Parathyroid adenoma (tissue), 2 donors: ENCODE results near the gene RPL10.

Source experiments
- H2AFZ ChIP-seq: fragments of 300-600 bp; sonication (generic); one replicate; pipeline ENCODE4 v1.7.0; 2017; ENCODE audit warnings: antibody characterized with exemption, mild to moderate bottlenecking
- H3K27ac ChIP-seq: fragments of 300-600 bp; sonication (generic); one replicate; pipeline ENCODE4 v1.7.0; 2017
- H3K27me3 ChIP-seq: fragments of 300-600 bp; sonication (generic); one replicate; pipeline ENCODE4 v1.7.0; 2017; ENCODE audit warnings: low read length; ENCODE audit not compliant: control insufficient read depth, insufficient read depth
- H3K36me3 ChIP-seq: fragments of 300-600 bp; sonication (generic); one replicate; pipeline ENCODE4 v1.7.0; 2017; ENCODE audit warnings: low read length; ENCODE audit not compliant: control insufficient read depth, insufficient read depth
- H3K4me1 ChIP-seq: fragments of 300-600 bp; sonication (generic); one replicate; pipeline ENCODE4 v1.7.0; 2017; ENCODE audit warnings: control low read depth
- H3K4me2 ChIP-seq: fragments of 300-600 bp; sonication (generic); one replicate; pipeline ENCODE4 v1.7.0; 2017; ENCODE audit warnings: low read length
- H3K4me3 ChIP-seq: fragments of 300-600 bp; sonication (generic); one replicate; pipeline ENCODE4 v1.7.0; 2017; ENCODE audit warnings: low read depth, low read length
- H3K79me2 ChIP-seq: fragments of 300-600 bp; sonication (generic); one replicate; pipeline ENCODE4 v1.7.0; 2017; ENCODE audit warnings: control low read depth
- H3K9ac ChIP-seq: fragments of 300-600 bp; sonication (generic); one replicate; pipeline ENCODE4 v1.7.0; 2017; ENCODE audit warnings: mild to moderate bottlenecking
- H3K9me3 ChIP-seq: fragments of 300-600 bp; sonication (generic); one replicate; pipeline ENCODE4 v1.7.0; 2017; ENCODE audit warnings: low read length; ENCODE audit not compliant: control insufficient read depth
- TF ChIP-seq, protein P1 (sequence below): fragments of 300-600 bp; sonication (generic); IDR thresholded peaks from one replicate; pipeline ENCODE4 v1.7.0; 2017; ENCODE audit warnings: antibody characterized with exemption, mild to moderate bottlenecking
- donor health status: primary hyperparathyroidism.

The RPL10 gene

DNA sequence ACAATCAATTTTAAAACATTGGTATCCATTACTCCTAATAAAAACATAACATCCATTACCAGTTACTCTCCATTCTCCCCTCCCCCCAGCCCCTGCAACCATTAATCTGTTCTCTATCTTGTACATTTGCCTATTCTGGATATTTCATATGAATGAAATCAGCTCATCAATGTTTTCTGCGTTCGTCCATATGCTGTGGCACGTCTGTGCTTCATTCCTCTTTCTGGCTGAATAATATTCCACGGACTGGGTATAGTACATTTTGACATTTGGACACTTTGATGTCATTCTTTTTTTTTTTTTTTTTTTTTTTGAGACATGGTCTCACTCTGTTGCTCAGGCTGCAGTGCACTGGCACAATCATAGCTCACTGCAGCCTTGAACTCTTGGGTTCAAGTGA, 5.7 kb downstream of the RPL10 start:
- H3K9me3 ChIP-seq, result no peaks in the 10 kb centered on the region
- H3K36me3 ChIP-seq, result no peaks in the 10 kb centered on the region
- no peak overlapping the region for H2AFZ ChIP-seq
- H3K4me2 ChIP-seq, result no peak overlapping the region
- no peak overlapping the region for H3K9ac ChIP-seq
- TF ChIP-seq, protein P1, sequence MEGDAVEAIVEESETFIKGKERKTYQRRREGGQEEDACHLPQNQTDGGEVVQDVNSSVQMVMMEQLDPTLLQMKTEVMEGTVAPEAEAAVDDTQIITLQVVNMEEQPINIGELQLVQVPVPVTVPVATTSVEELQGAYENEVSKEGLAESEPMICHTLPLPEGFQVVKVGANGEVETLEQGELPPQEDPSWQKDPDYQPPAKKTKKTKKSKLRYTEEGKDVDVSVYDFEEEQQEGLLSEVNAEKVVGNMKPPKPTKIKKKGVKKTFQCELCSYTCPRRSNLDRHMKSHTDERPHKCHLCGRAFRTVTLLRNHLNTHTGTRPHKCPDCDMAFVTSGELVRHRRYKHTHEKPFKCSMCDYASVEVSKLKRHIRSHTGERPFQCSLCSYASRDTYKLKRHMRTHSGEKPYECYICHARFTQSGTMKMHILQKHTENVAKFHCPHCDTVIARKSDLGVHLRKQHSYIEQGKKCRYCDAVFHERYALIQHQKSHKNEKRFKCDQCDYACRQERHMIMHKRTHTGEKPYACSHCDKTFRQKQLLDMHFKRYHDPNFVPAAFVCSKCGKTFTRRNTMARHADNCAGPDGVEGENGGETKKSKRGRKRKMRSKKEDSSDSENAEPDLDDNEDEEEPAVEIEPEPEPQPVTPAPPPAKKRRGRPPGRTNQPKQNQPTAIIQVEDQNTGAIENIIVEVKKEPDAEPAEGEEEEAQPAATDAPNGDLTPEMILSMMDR, result no peak
- H3K4me3 ChIP-seq, result no peak overlapping the region
- no peaks in the 10 kb centered on the region for H3K4me1 ChIP-seq
- no peaks in the 10 kb centered on the region for H3K27me3 ChIP-seq
- H3K27ac ChIP-seq, result no peak overlapping the region
- H3K79me2 ChIP-seq, result no peaks in the 10 kb centered on the region

DNA sequence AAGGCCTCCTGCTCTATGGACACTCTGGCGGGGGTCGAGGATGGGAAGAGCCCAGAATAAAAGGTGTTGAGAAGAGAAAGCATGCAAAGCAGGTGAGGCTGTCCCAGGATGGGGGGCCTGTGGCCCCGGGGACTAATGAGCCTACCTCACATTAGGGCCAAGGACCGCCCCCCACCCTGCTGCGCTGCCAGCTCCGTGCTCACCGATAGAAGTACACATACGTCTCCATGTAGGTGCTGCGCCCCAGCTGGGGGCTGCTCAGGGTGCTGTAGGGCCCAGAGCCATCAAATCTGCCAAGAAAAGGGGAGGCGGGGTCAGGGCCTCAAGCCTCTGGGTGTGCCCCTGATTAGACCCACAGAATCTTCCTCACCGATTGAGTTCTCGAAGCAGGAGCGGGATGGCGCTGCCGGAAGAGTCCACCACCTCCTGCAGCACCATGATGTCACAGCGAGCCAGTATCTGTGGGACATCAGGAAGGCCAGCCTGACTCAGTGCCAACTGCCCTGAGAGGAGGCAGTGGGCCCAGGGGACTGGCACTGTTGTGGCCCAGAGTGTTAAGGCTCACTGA, 6.5 kb downstream of the RPL10 start:
- TF ChIP-seq, protein P1, result no peak
- Histone ChIP-seq H2AFZ (no peak overlapping the region), H3K27ac (no peak overlapping the region), H3K4me3 (no peak overlapping the region), H3K27me3 (no peaks in the 10 kb centered on the region), H3K9me3 (no peaks in the 10 kb centered on the region), H3K79me2 (no peaks in the 10 kb centered on the region), H3K9ac (no peak overlapping the region), H3K4me1 (no peaks in the 10 kb centered on the region), H3K36me3 (no peaks in the 10 kb centered on the region), H3K4me2 (no peak overlapping the region)

DNA sequence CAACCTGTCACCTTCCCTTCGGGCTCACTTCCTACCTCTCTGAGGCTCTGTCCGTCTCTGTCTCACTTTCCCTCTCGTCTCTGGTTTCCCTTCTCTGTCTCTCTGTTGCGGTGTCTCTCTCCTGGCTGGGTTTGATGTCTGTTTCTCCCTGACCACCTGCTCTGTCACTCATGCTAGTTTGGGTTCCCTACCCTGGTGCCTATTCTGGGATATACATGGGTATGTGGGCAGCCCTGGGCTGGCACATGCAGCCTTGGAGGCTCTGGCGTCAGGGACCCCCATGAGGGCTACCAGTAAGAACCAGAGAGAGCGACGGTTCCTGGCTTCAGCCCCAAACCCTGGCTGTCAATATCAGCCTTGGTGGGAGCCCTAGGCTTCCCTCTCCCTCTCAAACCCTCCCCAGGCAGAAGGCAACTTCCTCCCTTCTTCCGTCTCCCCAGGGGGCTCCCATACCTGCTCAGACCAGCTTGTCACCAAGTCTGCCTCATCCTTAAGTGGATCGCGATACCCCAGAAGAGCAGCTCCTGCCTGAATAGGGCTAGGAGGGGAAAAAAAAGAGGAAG, 10.6 kb downstream of the RPL10 start:
- peak overlapping the region; percentile 90 for H2AFZ ChIP-seq
- H3K4me2 ChIP-seq, result peak overlapping the region; percentile 12
- H3K27me3 ChIP-seq, result no peaks in the 10 kb centered on the region
- no peaks in the 10 kb centered on the region for H3K36me3 ChIP-seq
- peak overlapping the region; percentile 68 for H3K27ac ChIP-seq
- H3K9me3 ChIP-seq, result no peaks in the 10 kb centered on the region
- TF ChIP-seq, protein P1, result no peak
- H3K79me2 ChIP-seq, result no peaks in the 10 kb centered on the region
- no peak overlapping the region for H3K4me3 ChIP-seq
- no peak overlapping the region for H3K9ac ChIP-seq
- peaks cover 2% of the 10 kb centered on the region for H3K4me1 ChIP-seq

DNA sequence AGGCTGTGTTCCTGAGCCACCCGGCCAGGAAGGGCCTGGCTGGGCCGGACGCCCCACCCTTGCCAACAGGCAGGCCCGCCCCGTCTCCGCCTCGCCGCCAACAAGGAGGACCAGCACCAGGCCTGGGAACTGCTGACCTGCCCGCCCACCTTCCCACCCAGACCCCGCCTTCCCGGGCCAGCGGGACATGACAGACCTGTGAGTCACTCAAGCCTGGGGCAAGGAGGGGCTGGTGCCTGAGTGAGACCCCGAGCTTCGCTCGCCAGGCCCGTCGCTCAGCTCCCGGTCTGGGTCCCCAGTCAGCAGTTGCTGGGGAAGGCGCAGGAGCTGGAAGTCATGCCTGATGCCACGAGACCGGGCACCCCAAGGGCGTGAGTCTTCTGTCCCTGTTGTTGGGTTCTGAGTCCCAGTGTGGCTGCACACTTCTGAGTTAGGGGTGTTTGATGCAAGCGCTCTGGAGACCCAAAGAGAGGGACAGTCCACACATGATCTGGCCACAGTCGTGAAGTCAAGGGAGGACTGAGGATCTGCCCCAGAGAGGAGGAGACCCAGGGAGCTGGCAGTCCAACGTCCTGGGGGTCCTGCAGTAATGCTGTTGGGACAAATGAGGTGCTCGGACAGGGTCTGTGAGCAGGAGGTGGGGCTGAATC, 11.2 kb downstream of the RPL10 start, which contains the start of gene DNASE1L1:
DNASE1L1 (minus strand) TSS at position 33 of the 650 bp plus-strand sequence. CDS start 3,686 bp downstream, outside the sequence.
- no peaks in the 10 kb centered on the region for H3K9me3 ChIP-seq
- H3K79me2 ChIP-seq, result no peaks in the 10 kb centered on the region
- no peak within 1 kb of the TSS for H3K4me3 ChIP-seq
- peak within 1 kb of the TSS; percentile 12 for H3K4me2 ChIP-seq
- H3K27ac ChIP-seq, result peak within 1 kb of the TSS; percentile 68
- TF ChIP-seq, protein P1, result no peak
- no peak within 1 kb of the TSS for H3K9ac ChIP-seq
- H3K27me3 ChIP-seq, result no peaks in the 10 kb centered on the region
- peaks cover 2% of the 10 kb centered on the region for H3K4me1 ChIP-seq
- no peaks in the 10 kb centered on the region for H3K36me3 ChIP-seq
- peak within 1 kb of the TSS; percentile 90 for H2AFZ ChIP-seq
